ENCODE results near the gene LIX1.
"Not testable (repeated sequence)": the region's sequence is repeated elsewhere in the genome, so short reads cannot be mapped to it uniquely, and the experiment has no call there.

LIX1 gene

GRCh38 chr5:97142521-97143254 is at the start of gene LIX1:
TSS of gene LIX1 (minus strand) at chr5:97142611. CDS start at chr5:97142576, 35 bp downstream.
- peak; percentile 85 for DNase-seq (ENCODE audit: low spot score)

- no peak for DNase-seq (ENCODE audit: low spot score)
These were observed 49.5 kb upstream of the LIX1 start for GRCh38 chr5:97191893-97192292.

GRCh38 chr5:97189523-97189922 is 47.1 kb upstream of the LIX1 start:
- not testable (repeated sequence) for DNase-seq (ENCODE audit: low spot score)

- DNase-seq (ENCODE audit: low spot score), result no peak
These were observed 41.5 kb upstream of the LIX1 start for GRCh38 chr5:97183930-97184213.

- DNase-seq (ENCODE audit: low spot score), result peak; percentile 92
These were observed 40.9 kb upstream of the LIX1 start, which contains the start of gene RIOK2 for GRCh38 chr5:97183100-97183929. TSS of gene RIOK2 (minus strand) at chr5:97183247. CDS start at chr5:97183191, 56 bp downstream.

GRCh38 chr5:97182571-97183099 is 40.2 kb upstream of the LIX1 start:
- DNase-seq (ENCODE audit: low spot score), result no peak

GRCh38 chr5:97181856-97182545 is 39.6 kb upstream of the LIX1 start:
- DNase-seq (ENCODE audit: low spot score), result no peak

GRCh38 chr5:97179457-97179856 is 37.0 kb upstream of the LIX1 start:
- DNase-seq (ENCODE audit: low spot score), result not testable (repeated sequence)

GRCh38 chr5:97172227-97172626 is 29.8 kb upstream of the LIX1 start:
- no peak for DNase-seq (ENCODE audit: low spot score)

- no peak for DNase-seq (ENCODE audit: low spot score)
These were observed 29.3 kb upstream of the LIX1 start for GRCh38 chr5:97171703-97172102.

- DNase-seq (ENCODE audit: low spot score), result no peak
These were observed 25.0 kb upstream of the LIX1 start for GRCh38 chr5:97167435-97167834.

- DNase-seq (ENCODE audit: low spot score), result no peak
These were observed 23.3 kb upstream of the LIX1 start for GRCh38 chr5:97165726-97166125.

- DNase-seq (ENCODE audit: low spot score), result no peak
These were observed 22.4 kb upstream of the LIX1 start for GRCh38 chr5:97164846-97165245.

GRCh38 chr5:97163790-97164285 is 21.4 kb upstream of the LIX1 start:
- no peak for DNase-seq (ENCODE audit: low spot score)

- no peak for DNase-seq (ENCODE audit: low spot score)
These were observed 21.0 kb upstream of the LIX1 start for GRCh38 chr5:97163360-97163764.

GRCh38 chr5:97162045-97162444 is 19.6 kb upstream of the LIX1 start:
- peak; percentile 69 for DNase-seq (ENCODE audit: low spot score)

GRCh38 chr5:97157689-97158088 is 15.3 kb upstream of the LIX1 start:
- DNase-seq (ENCODE audit: low spot score), result no peak

- DNase-seq (ENCODE audit: low spot score), result no peak
These were observed 9.0 kb upstream of the LIX1 start for GRCh38 chr5:97151370-97151769.

GRCh38 chr5:97150401-97150800 is 8.0 kb upstream of the LIX1 start:
- DNase-seq (ENCODE audit: low spot score), result no peak

GRCh38 chr5:97149709-97150108 is 7.3 kb upstream of the LIX1 start:
- no peak for DNase-seq (ENCODE audit: low spot score)

GRCh38 chr5:97148288-97148687 is 5.9 kb upstream of the LIX1 start:
- DNase-seq (ENCODE audit: low spot score), result no peak

GRCh38 chr5:97143704-97144103 is 1.3 kb upstream of the LIX1 start:
- DNase-seq (ENCODE audit: low spot score), result no peak

All from ecto neural progenitor cell (in vitro differentiated cells).